Motor neuron (in vitro differentiated cells): ENCODE data around the gene KIF22. TPM values are rescaled to one million over a fixed set of nuclear protein-coding genes. Genes with fewer than 3 reads are reported as not detected.

Experiments used
- ATAC-seq, 8 experiments: fragments of 200-7000 bp; cut with Tn5 transposase; replicated peaks in 6 of 8; 2 replicates each; pipeline ENCODE4 v1.8.0; 2021; ENCODE audit warnings: mild to moderate bottlenecking in 8 of 8, moderate library complexity in 8 of 8
- H3K27ac ChIP-seq, 2 donors: fragments of 250-450 bp; sonication (Bioruptor Pico); 2 replicates each; pipeline ENCODE4 v1.9.0; 2021; ENCODE audit warnings: antibody characterized with exemption in 2 of 2, mild to moderate bottlenecking in 2 of 2, moderate library complexity in 1 of 2
- H3K4me1 ChIP-seq, 2 donors: fragments of 250-450 bp; sonication (Bioruptor Pico); replicated peaks in 1 of 2; 2 replicates each; pipeline ENCODE4 v1.6.1; 2021; ENCODE audit warnings: antibody characterized with exemption in 2 of 2, mild to moderate bottlenecking in 2 of 2, moderate library complexity in 1 of 2
- H3K4me3 ChIP-seq, 5 donors: fragments of 250-450 bp; sonication (Bioruptor Pico); 2 replicates each; pipeline ENCODE4 v1.9.0; 2021; ENCODE audit warnings: antibody characterized with exemption in 5 of 5, mild to moderate bottlenecking in 5 of 5, moderate library complexity in 4 of 5
- WGBS, 10 experiments: fragments of 450-650 bp; shearing (Covaris generic); methylation state at CpG; one replicate each; pipeline ENCODE4 v1.0.0; 2022; 5-methylcytosine and 5-hydroxymethylcytosine counted together
- in situ Hi-C, 9 experiments: fragments of 400-800 bp; cut with MboI; loops; one replicate each; pipeline ENCODE4 v1.15.0; 2021; ENCODE audit warnings: low sequenced_read_pairs in 9 of 9, low pct_unique_long_range_greater_than_20kb in 2 of 9; ENCODE audit not compliant: unreplicated experiment in 9 of 9
- total RNA-seq, 8 experiments: library from RNA; unstranded; fragments of 300-600 nt; gene quantifications; 2 replicates each; pipeline versions ENCODE4 v1.2.3 to v1.2.4, GENCODE V29; 2022

The KIF22 gene
- total RNA-seq, 8 experiments from 2014 or later: 16.1 to 96.3 (median 24.4) TPM

- Histone ChIP-seq H3K4me3 (peak overlapping the region; percentile 49 to 86 (median 72)), H3K4me1 (peaks cover 33 to 44% of the 10 kb centered on the region in 2 donors), H3K27ac (peak overlapping the region; percentile 96 to 97)
- no peak for ATAC-seq
- in situ Hi-C loops: loop anchor here in 4 of 9 experiments (25.0 kb wide), 2 partner anchors 98 to 198 kb away; partner anchors contain the start of genes C16orf92 (in 3 of the 4), DOC2A (in 3 of the 4) and ASPHD1 (in 1 of the 4)
- WGBS, 10 experiments: 17 to 20% methylated on average over 1 to 6 of the region's 24 CpGs; no CpG with 5 or more reads in 8 of the 10 experiments
These were observed 23.4 kb downstream of the KIF22 start for GRCh38 chr16:29813644-29814562.

- Histone ChIP-seq H3K4me1 (peaks cover 26 to 38% of the 10 kb centered on the region in 2 donors), H3K4me3 (peak overlapping the region; percentile 49 to 86 (median 72)), H3K27ac (peak overlapping the region; percentile 96 to 97)
- no peak for ATAC-seq
- 75 to 100% (median 100%) methylated on average over 1 of the region's 5 CpGs; no CpG with 5 or more reads in 7 of the 10 experiments for WGBS, 10 experiments
- in situ Hi-C loops: loop anchor here in 4 of 9 experiments (25.0 kb wide), 2 partner anchors 98 to 198 kb away; partner anchors contain the start of genes C16orf92 (in 3 of the 4), DOC2A (in 3 of the 4) and ASPHD1 (in 1 of the 4)
These were observed 24.0 kb downstream of the KIF22 start for GRCh38 chr16:29814592-29814991.

- WGBS, 10 experiments: 2 to 20% (median 4%) methylated on average over 1 to 23 of the region's 39 CpGs
- Histone ChIP-seq H3K27ac (peak overlapping the region; percentile 96 to 97), H3K4me1 (peaks cover 20 to 37% of the 10 kb centered on the region in 2 donors), H3K4me3 (peak overlapping the region; percentile 49 to 86 (median 72))
- in situ Hi-C loops: loop anchor here in 4 of 9 experiments (25.0 kb wide), 2 partner anchors 97 to 197 kb away; partner anchors contain the start of genes C16orf92 (in 3 of the 4), DOC2A (in 3 of the 4) and ASPHD1 (in 1 of the 4)
- no peak for ATAC-seq
These were observed 24.6 kb downstream of the KIF22 start for GRCh38 chr16:29815032-29815721.

GRCh38 chr16:29815793-29816693, 25.5 kb downstream of the KIF22 start, which contains the start of gene PAGR1:
Gene PAGR1, plus strand, starts transcription at chr16:29816152. Its CDS starts 374 bp downstream, at chr16:29816526.
- peaks cover 12 to 33% of the 10 kb centered on the region in 2 donors for H3K4me1 ChIP-seq
- in situ Hi-C loops: loop anchor here in 4 of 9 experiments (25.0 kb wide), 2 partner anchors 96 to 196 kb away; partner anchors contain the start of genes C16orf92 (in 3 of the 4), DOC2A (in 3 of the 4) and ASPHD1 (in 1 of the 4)
- WGBS, 10 experiments: 0 to 2% (median 1%) methylated on average over 4 to 26 of the region's 70 CpGs; no CpG with 5 or more reads in 1 of the 10 experiments

GRCh38 chr16:29816694-29817441, 26.3 kb downstream of the KIF22 start:
- Histone ChIP-seq H3K4me3 (peak overlapping the region; percentile 49 to 86 (median 72)), H3K27ac (peak overlapping the region; percentile 96 to 97), H3K4me1 (peaks cover 12 to 33% of the 10 kb centered on the region in 2 donors)
- in situ Hi-C loops: loop anchor here in 4 of 9 experiments (25.0 kb wide), 2 partner anchors 95 to 195 kb away; partner anchors contain the start of genes C16orf92 (in 3 of the 4), DOC2A (in 3 of the 4) and ASPHD1 (in 1 of the 4)
- 0 to 16% (median 0%) methylated on average over 1 to 17 of the region's 37 CpGs; no CpG with 5 or more reads in 5 of the 10 experiments for WGBS, 10 experiments
- peak; percentile 7 to 30 (median 10) for ATAC-seq

More at GRCh38 chr16:29815793-29816693, 25.5 kb downstream of the KIF22 start, which contains the start of gene PAGR1:
- Histone ChIP-seq H3K4me3 (peak within 1 kb of the TSS; percentile 49 to 86 (median 72)), H3K27ac (peak within 1 kb of the TSS; percentile 96 to 97)
- peak; percentile 48 to 70 (median 62) for ATAC-seq

- Histone ChIP-seq H3K4me3 (no peak overlapping the region), H3K27ac (no peak overlapping the region), H3K4me1 (peaks cover 12 to 33% of the 10 kb centered on the region in 2 donors)
- no peak for ATAC-seq
- in situ Hi-C loops: loop anchor here in 4 of 9 experiments (25.0 kb wide), 2 partner anchors 94 to 194 kb away; partner anchors contain the start of genes C16orf92 (in 3 of the 4), DOC2A (in 3 of the 4) and ASPHD1 (in 1 of the 4)
- 68 to 100% (median 95%) methylated on average over 1 to 4 of the region's 4 CpGs; no CpG with 5 or more reads in 1 of the 10 experiments for WGBS, 10 experiments
These were observed 27.5 kb downstream of the KIF22 start for GRCh38 chr16:29818082-29818481.

- H3K4me1 ChIP-seq: peaks cover 7 to 19% of the 10 kb centered on the region in 2 donors
These were observed 29.0 kb downstream of the KIF22 start for GRCh38 chr16:29819506-29819905.

GRCh38 chr16:29820271-29820701, 29.7 kb downstream of the KIF22 start, which contains the start of gene MVP:
Gene MVP, plus strand, starts transcription at chr16:29820462. Its CDS starts 10,088 bp downstream, at chr16:29830550.
- peaks cover 7 to 16% of the 10 kb centered on the region in 2 donors for H3K4me1 ChIP-seq
- 16% methylated on average over 3 of the region's 4 CpGs; no CpG with 5 or more reads in 9 of the 10 experiments for WGBS, 10 experiments
- in situ Hi-C loops: loop anchor here in 4 of 9 experiments (25.0 kb wide), 2 partner anchors 92 to 192 kb away; partner anchors contain the start of genes C16orf92 (in 3 of the 4), DOC2A (in 3 of the 4) and ASPHD1 (in 1 of the 4)
- H3K27ac ChIP-seq: no peak within 1 kb of the TSS
- ATAC-seq: peak in 3 of 8 experiments; percentile 25 to 38 (median 29)
- peak within 1 kb of the TSS in 3 of 5 donors; percentile 13 to 32 (median 26) for H3K4me3 ChIP-seq

More at GRCh38 chr16:29819506-29819905, 29.0 kb downstream of the KIF22 start:
- no peak for ATAC-seq
- in situ Hi-C loops: loop anchor here in 4 of 9 experiments (25.0 kb wide), 2 partner anchors 93 to 193 kb away; partner anchors contain the start of genes C16orf92 (in 3 of the 4), DOC2A (in 3 of the 4) and ASPHD1 (in 1 of the 4)
- 71 to 90% (median 83%) methylated on average over 2 to 6 of the region's 15 CpGs; no CpG with 5 or more reads in 6 of the 10 experiments for WGBS, 10 experiments
- H3K4me3 ChIP-seq: no peak overlapping the region
- H3K27ac ChIP-seq: no peak overlapping the region

GRCh38 chr16:29820730-29821642, 30.4 kb downstream of the KIF22 start:
- Histone ChIP-seq H3K4me3 (peak overlapping the region in 2 of 5 donors; percentile 26 to 32), H3K4me1 (peaks cover 9 to 23% of the 10 kb centered on the region in 2 donors), H3K27ac (no peak overlapping the region)
- 0 to 96% (median 83%) methylated on average over 1 to 4 of the region's 11 CpGs; no CpG with 5 or more reads in 3 of the 10 experiments for WGBS, 10 experiments
- in situ Hi-C loops: loop anchor here in 4 of 9 experiments (25.0 kb wide), 2 partner anchors 91 to 191 kb away; partner anchors contain the start of genes C16orf92 (in 3 of the 4), DOC2A (in 3 of the 4) and ASPHD1 (in 1 of the 4)
- ATAC-seq: peak in 3 of 8 experiments; percentile 7 to 20 (median 12)
